Glutamatergic neuron (in vitro differentiated cells): Measurements from ENCODE around the gene RYR1. TPM values are rescaled to one million over a fixed set of nuclear protein-coding genes. Genes with fewer than 3 reads are reported as not detected.
"Not testable (repeated sequence)": the region's sequence is repeated elsewhere in the genome, so short reads cannot be mapped to it uniquely, and the experiment has no call there.

Experiments
- DNase-seq: peaks from one replicate; pipeline ENCODE4 v3.0.0; 2022
- H3K27ac Mint-ChIP-seq: one replicate; pipeline ENCODE4 v1.8.0; 2020; ENCODE audit warnings: mild to moderate bottlenecking, mixed read lengths, inconsistent platforms; ENCODE audit not compliant: unreplicated experiment
- H3K27me3 Mint-ChIP-seq: one replicate; pipeline ENCODE4 v1.8.0; 2020; ENCODE audit warnings: mild to moderate bottlenecking, moderate library complexity, mixed read lengths, inconsistent platforms; ENCODE audit not compliant: unreplicated experiment
- H3K36me3 Mint-ChIP-seq: one replicate; pipeline ENCODE4 v1.8.0; 2020; ENCODE audit warnings: mild to moderate bottlenecking, mixed read lengths, inconsistent platforms; ENCODE audit not compliant: unreplicated experiment
- H3K4me1 Mint-ChIP-seq: one replicate; pipeline ENCODE4 v1.8.0; 2020; ENCODE audit warnings: mild to moderate bottlenecking, low read depth, mixed read lengths, inconsistent platforms; ENCODE audit not compliant: unreplicated experiment
- H3K4me3 Mint-ChIP-seq: one replicate; pipeline ENCODE4 v1.8.0; 2020; ENCODE audit warnings: mild to moderate bottlenecking, mixed read lengths, inconsistent platforms; ENCODE audit not compliant: unreplicated experiment
- H3K9me3 Mint-ChIP-seq: one replicate; pipeline ENCODE4 v1.8.0; 2020; ENCODE audit warnings: mild to moderate bottlenecking, moderate library complexity, mixed read lengths, inconsistent platforms; ENCODE audit not compliant: unreplicated experiment
- total RNA-seq: library from RNA; stranded (reverse); fragmentation: NEBNext Ultra II Directional; extraction: Animal tissue kit (Norgen Biotek cat#: 25700); gene quantifications from one replicate; pipeline ENCODE4 v1.2.1, GENCODE V29; 2021; ENCODE audit not compliant: unreplicated experiment
- TF ChIP-seq, protein P1 (sequence below): fragments of 200-600 bp; sonication (generic); IDR thresholded peaks from one replicate; pipeline ENCODE4 v1.5.0; 2021; ENCODE audit not compliant: partially characterized antibody, unreplicated experiment

Gene RYR1
- total RNA-seq, 1 donor from 2014 or later = 117 TPM

DNA sequence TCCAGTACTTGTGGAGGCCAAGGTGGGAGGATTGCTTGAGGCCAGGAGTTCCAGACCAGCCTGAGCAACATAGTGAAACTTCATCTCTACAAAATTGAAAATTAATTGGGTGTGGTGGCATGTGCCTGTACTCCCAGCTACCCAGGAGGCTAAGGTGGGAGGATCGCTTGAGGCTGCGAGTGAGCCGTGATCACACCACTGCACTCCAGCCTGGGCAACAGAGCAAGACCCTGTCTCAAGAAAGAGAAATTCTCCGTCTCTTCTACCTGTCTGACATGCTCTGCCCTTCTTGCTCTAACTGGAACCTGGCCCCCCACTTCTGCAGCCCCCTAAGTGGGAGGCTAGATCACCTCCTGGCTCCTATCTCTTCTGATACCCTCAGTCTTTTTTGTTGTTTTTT is 192.9 kb downstream of the RYR1 start:
- TF ChIP-seq, protein P1, sequence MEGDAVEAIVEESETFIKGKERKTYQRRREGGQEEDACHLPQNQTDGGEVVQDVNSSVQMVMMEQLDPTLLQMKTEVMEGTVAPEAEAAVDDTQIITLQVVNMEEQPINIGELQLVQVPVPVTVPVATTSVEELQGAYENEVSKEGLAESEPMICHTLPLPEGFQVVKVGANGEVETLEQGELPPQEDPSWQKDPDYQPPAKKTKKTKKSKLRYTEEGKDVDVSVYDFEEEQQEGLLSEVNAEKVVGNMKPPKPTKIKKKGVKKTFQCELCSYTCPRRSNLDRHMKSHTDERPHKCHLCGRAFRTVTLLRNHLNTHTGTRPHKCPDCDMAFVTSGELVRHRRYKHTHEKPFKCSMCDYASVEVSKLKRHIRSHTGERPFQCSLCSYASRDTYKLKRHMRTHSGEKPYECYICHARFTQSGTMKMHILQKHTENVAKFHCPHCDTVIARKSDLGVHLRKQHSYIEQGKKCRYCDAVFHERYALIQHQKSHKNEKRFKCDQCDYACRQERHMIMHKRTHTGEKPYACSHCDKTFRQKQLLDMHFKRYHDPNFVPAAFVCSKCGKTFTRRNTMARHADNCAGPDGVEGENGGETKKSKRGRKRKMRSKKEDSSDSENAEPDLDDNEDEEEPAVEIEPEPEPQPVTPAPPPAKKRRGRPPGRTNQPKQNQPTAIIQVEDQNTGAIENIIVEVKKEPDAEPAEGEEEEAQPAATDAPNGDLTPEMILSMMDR = no peak
- no peak overlapping the region for H3K27ac Mint-ChIP-seq
- no peak for DNase-seq
- no peak overlapping the region for H3K4me3 Mint-ChIP-seq
- H3K36me3 Mint-ChIP-seq = no peaks in the 10 kb centered on the region
- H3K27me3 Mint-ChIP-seq = peaks cover 7% of the 10 kb centered on the region
- H3K9me3 Mint-ChIP-seq = no peaks in the 10 kb centered on the region
- no peaks in the 10 kb centered on the region for H3K4me1 Mint-ChIP-seq

DNA sequence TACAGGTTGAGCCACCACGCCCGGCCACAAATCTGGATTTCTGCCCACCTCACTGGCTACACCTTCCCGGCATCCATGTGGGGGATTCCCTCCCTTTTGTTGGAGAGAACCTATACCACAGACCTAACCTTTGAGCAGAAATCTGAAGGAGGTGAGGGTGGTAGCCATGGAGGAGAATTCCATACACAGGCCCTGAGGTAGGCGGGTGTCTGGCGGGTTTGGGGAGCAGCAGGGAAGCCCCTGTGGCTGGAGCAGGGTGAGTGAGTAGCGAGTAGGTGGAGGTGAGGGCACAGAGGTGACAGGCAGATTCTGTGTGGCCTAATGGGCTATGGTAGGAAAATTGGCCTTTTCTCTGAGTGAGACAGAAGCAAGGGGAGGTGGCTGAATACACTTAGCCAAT is 196.1 kb downstream of the RYR1 start:
- H3K4me3 Mint-ChIP-seq = no peak overlapping the region
- DNase-seq = no peak
- H3K27me3 Mint-ChIP-seq = peaks cover 6% of the 10 kb centered on the region
- H3K4me1 Mint-ChIP-seq = peaks cover 2% of the 10 kb centered on the region
- H3K9me3 Mint-ChIP-seq = peaks cover 3% of the 10 kb centered on the region
- no peaks in the 10 kb centered on the region for H3K36me3 Mint-ChIP-seq
- H3K27ac Mint-ChIP-seq = no peak overlapping the region
- TF ChIP-seq, protein P1 = no peak

DNA sequence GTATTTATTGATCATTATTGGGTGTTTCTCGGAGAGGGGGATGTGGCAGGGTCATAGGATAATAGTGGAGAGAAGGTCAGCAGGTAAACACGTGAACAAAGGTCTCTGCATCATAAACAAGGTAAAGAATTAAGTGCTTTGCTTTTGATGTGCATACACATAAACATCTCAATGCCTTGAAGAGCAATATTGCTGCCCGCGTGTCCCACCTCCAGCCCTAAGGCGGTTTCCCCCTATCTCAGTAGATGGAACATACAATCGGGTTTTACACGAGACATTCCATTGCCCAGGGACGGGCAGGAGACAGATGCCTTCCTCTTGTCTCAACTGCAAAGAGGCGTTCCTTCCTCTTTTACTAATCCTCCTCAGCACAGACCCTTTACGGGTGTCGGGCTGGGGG is 197.8 kb downstream of the RYR1 start:
- H3K27ac Mint-ChIP-seq = peak overlapping the region; percentile 72
- H3K4me3 Mint-ChIP-seq = not testable (repeated sequence)

DNA sequence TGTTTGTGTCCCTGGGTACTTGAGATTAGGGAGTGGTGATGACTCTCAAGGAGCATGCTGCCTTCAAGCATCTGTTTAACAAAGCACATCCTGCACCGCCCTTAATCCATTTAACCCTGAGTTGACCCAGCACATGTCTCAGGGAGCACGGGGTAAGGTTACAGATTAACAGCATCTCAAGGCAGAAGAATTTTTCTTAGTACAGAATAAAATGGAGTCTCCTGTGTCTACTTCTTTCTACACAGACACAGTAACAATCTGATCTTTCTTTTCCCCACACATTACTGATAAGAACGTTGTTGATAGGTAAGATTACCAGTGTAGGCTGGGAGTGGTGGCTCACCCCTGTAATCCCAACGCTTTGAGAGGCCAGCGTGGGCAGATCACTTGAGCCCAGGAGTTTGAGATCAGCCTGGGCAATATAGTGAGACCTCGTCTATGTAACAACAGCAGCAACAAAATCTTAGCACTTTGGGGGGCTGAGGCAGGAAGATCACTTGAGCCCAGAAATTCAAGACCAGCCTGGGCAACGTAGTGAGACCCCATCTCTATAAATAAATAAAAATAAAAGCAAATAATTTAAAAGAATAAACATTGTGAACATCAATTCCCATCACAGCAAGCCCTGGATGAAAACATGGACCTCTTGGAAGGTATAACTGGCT is 198.5 kb downstream of the RYR1 start:
- DNase-seq, H3K27me3 Mint-ChIP-seq, H3K9me3 Mint-ChIP-seq, H3K4me1 Mint-ChIP-seq, H3K36me3 Mint-ChIP-seq: not testable (repeated sequence)
- Mint-ChIP-seq H3K4me3 (peak overlapping the region; percentile 18), H3K27ac (peak overlapping the region; percentile 72)

More for the DNA sequence above, 197.8 kb downstream of the RYR1 start:
- not testable (repeated sequence) for H3K27me3 Mint-ChIP-seq, H3K36me3 Mint-ChIP-seq, H3K4me1 Mint-ChIP-seq, DNase-seq, H3K9me3 Mint-ChIP-seq

DNA sequence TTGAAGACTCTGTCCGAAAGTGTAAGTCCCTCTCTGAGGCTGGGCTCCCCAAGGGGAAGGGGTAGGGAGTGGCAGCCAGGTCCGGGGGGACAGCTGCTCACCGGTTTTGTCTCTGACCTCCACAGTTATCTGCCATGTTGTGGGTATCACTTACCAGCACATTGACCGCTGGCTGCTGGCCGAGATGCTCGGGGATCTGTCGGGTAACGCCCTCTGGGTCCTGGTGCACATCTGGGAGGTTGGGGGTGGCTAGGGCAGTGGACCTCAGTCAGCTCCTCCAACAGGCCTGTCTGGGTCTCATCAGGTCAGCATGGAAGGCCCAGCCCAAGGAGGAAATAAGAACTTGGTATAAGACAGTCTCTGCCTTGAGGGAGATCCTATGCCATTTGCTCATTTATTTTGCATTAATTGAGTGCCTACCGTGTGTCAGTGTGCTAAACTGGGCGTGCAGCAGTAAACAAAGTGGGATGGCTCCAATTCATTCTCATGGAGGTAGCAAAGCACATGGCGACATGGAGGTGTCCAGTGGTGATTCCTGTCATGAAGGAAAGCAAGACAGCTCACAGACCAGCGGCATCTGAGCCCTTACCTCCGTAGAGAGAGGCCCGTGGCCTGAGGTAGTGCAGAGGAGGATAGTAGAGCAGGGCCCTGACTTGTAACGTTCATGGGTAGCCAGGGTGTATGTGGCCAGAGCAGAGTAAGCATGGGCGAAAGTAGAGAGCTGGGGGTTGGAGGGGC is 199.2 kb downstream of the RYR1 start:
- peaks cover 6% of the 10 kb centered on the region for H3K27me3 Mint-ChIP-seq
- H3K36me3 Mint-ChIP-seq = no peaks in the 10 kb centered on the region
- DNase-seq = no peak
- H3K9me3 Mint-ChIP-seq = peaks cover 3% of the 10 kb centered on the region
- peaks cover 7% of the 10 kb centered on the region for H3K4me1 Mint-ChIP-seq
- no peak overlapping the region for H3K27ac Mint-ChIP-seq
- TF ChIP-seq, protein P1 = no peak
- H3K4me3 Mint-ChIP-seq = no peak overlapping the region
